T-cell (primary cell): ENCODE measurements around the gene JARID2. TPM values are rescaled to one million over a fixed set of nuclear protein-coding genes. Genes with fewer than 3 reads are reported as not detected.
A peak's percentile ranks its signal among the peaks of the same experiment; 100 is the strongest.

Experiments used
- ATAC-seq, 4 experiments: fragments of 200-7000 bp in 3 of 4; fragments of 150-1000 bp in 1 of 4; cut with Tn5 transposase; replicated peaks in 1 of 4; 1 replicate in 3 of 4; 2 replicates in 1 of 4; pipeline ENCODE4 v1.10.0; 2021; ENCODE audit warnings: moderate library complexity in 3 of 4, mild to moderate bottlenecking in 2 of 4, moderate number of reproducible peaks in 1 of 4
- CTCF ChIA-PET, 2 donors: fragments of 300-600 bp; sonication (Branson Sonifier 250); formaldehyde crosslinking; loops; one replicate each; lab custom pipeline; 2022; ENCODE audit warnings: antibody characterized with exemption in 2 of 2; lab: Charles Lee
- POLR2A ChIA-PET, 2 donors: fragments of 300-600 bp; sonication (Branson Sonifier 250); formaldehyde crosslinking; loops; one replicate each; lab custom pipeline; 2022; ENCODE audit warnings: antibody characterized with exemption in 2 of 2; lab: Charles Lee
- DNase-seq, 35 experiments: peaks; one replicate each; pipeline versions ENCODE4 v3.0.0 to v3.0.0-alpha.2; 2013 to 2023
- H3K27ac ChIP-seq: one replicate; pipeline ENCODE4 v1.5.1; 2013; ENCODE audit warnings: low read length
- H3K27me3 ChIP-seq, 2 experiments: replicated peaks in 1 of 2; 1 replicate in 1 of 2; 2 replicates in 1 of 2; pipeline versions ENCODE4 v1.6.1 to v1.7.0; 2013; ENCODE audit warnings: low read length in 1 of 2, mixed read lengths in 1 of 2; ENCODE audit not compliant: control insufficient read depth in 2 of 2, insufficient read depth in 2 of 2; ENCODE audit errors: extremely low read depth in 1 of 2
- H3K36me3 ChIP-seq, 2 donors: 1 replicate in 1 of 2; 2 replicates in 1 of 2; pipeline versions ENCODE4 v1.6.1 to v1.7.0; 2013; ENCODE audit warnings: low read length in 1 of 2; ENCODE audit not compliant: control insufficient read depth in 2 of 2, insufficient read depth in 1 of 2; ENCODE audit errors: extremely low read depth in 1 of 2
- H3K4me1 ChIP-seq, 2 experiments: 1 replicate in 1 of 2; 2 replicates in 1 of 2; pipeline versions ENCODE4 v1.6.1 to v1.7.0; 2013; ENCODE audit warnings: low read length in 2 of 2, mixed read lengths in 1 of 2; ENCODE audit not compliant: insufficient read depth in 2 of 2, control insufficient read depth in 1 of 2; ENCODE audit errors: extremely low read depth in 1 of 2
- H3K4me3 ChIP-seq, 2 donors: 1 replicate in 1 of 2; 2 replicates in 1 of 2; pipeline versions ENCODE4 v1.5.1 to v1.7.0; 2013; ENCODE audit warnings: mild to moderate bottlenecking in 2 of 2, low read length in 1 of 2, moderate library complexity in 1 of 2; ENCODE audit not compliant: control insufficient read depth in 1 of 2; ENCODE audit errors: extremely low read depth in 1 of 2
- H3K9me3 ChIP-seq: 2 replicates; pipeline ENCODE4 v1.7.0; 2013
- H3K27ac Mint-ChIP-seq, 2 donors: one replicate each; pipeline ENCODE4 v1.8.0; 2020 to 2021; ENCODE audit warnings: mild to moderate bottlenecking in 2 of 2, mixed read lengths in 2 of 2
- H3K27me3 Mint-ChIP-seq, 2 donors: one replicate each; pipeline ENCODE4 v1.8.0; 2021 to 2022; ENCODE audit warnings: mixed read lengths in 2 of 2
- H3K36me3 Mint-ChIP-seq: one replicate; pipeline ENCODE4 v1.8.0; 2021; ENCODE audit warnings: mixed read lengths
- H3K4me1 Mint-ChIP-seq, 3 donors: one replicate each; pipeline ENCODE4 v1.8.0; 2020 to 2022; ENCODE audit warnings: mixed read lengths in 3 of 3, mild to moderate bottlenecking in 1 of 3
- H3K4me3 Mint-ChIP-seq, 3 donors: one replicate each; pipeline ENCODE4 v1.8.0; 2020 to 2022; ENCODE audit warnings: mild to moderate bottlenecking in 3 of 3, mixed read lengths in 3 of 3, moderate library complexity in 3 of 3
- H3K9me3 Mint-ChIP-seq, 3 donors: one replicate each; pipeline ENCODE4 v1.8.0; 2020 to 2022; ENCODE audit warnings: mixed read lengths in 3 of 3
- WGBS: methylation state at CpG from one replicate; pipeline ENCODE4 v1.1.5; 2013; ENCODE audit warnings: missing lambda C conversion rate; ENCODE audit not compliant: insufficient coverage; 5-methylcytosine and 5-hydroxymethylcytosine counted together
- total RNA-seq, 35 experiments: library from RNA in 6 of 35; stranded (reverse) in 6 of 35; fragments of 120-200 nt in 1 of 35; gene quantifications; one replicate each; pipeline versions ENCODE4 v1.2.1 to v1.2.4 and lab custom pipeline; 2013 to 2026

Gene JARID2
- total RNA-seq, 5 donors from 2014 or later (not counting 1 experiment from before 2014, with no cell fraction given) = 19.8 to 27.9 (median 21.6) TPM

DNA sequence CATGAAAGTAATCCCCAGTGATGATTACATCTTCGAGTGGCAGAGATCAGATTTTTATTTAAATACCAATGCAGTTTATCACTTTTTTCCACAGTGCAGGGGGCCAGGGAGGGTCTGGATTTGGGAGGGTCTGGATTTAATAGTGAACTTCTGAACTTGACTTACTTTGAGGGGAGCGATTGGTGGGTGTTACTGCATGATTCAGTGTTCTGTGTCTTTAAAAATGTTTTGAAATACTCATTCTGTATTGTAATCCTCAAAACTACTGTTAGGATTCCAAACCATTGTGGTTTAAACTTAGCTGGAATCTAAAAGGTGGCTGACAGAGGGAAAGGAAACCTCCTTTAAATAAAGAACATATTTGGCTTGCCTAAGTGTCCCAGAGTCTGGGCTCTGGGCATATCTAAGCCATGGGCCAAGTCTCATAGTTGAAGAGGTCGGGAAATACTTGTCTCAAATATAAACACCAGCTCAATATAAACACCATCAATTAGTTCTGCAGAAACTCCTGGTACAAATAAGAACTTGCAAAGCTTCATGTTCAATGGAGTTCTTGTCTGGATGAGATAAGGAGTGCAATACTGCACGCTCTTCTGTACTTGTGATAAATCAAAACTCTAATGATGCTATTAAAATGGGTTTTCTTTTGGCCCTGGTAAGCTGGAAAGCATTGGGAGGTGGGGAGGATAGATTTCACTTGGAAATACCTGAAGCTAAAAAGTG lies 14.4 kb downstream of the JARID2 start:
- ChIA-PET CTCF (interaction anchor here in 1 of 2 donors (0.7 kb wide), 1 partner anchor 125 kb away, joined by 4 read pairs; no protein-coding TSS in a partner anchor), POLR2A (interaction anchor here in 1 of 2 donors (0.6 kb wide), 2 partner anchors 141 to 399 kb away, joined by 3 read pairs; no protein-coding TSS in a partner anchor)
- Mint-ChIP-seq H3K4me1 (peaks cover 92 to 99% (median 94%) of the 10 kb centered on the region in 3 donors), H3K4me3 (no peak overlapping the region), H3K27ac (peak overlapping the region; percentile 21 to 40), H3K27me3 (no peaks in the 10 kb centered on the region), H3K9me3 (no peaks in the 10 kb centered on the region), H3K36me3 (peaks cover 10% of the 10 kb centered on the region)
- Histone ChIP-seq H3K4me1 (peaks cover 27 to 46% of the 10 kb centered on the region in 2 experiments), H3K9me3 (no peaks in the 10 kb centered on the region), H3K27me3 (no peaks in the 10 kb centered on the region), H3K4me3 (no peak overlapping the region), H3K27ac (no peak overlapping the region), H3K36me3 (no peaks in the 10 kb centered on the region)
- no CpG with 5 or more reads among the region's 4 CpGs for WGBS
- DNase-seq (no peak), ATAC-seq (no peak)

DNA sequence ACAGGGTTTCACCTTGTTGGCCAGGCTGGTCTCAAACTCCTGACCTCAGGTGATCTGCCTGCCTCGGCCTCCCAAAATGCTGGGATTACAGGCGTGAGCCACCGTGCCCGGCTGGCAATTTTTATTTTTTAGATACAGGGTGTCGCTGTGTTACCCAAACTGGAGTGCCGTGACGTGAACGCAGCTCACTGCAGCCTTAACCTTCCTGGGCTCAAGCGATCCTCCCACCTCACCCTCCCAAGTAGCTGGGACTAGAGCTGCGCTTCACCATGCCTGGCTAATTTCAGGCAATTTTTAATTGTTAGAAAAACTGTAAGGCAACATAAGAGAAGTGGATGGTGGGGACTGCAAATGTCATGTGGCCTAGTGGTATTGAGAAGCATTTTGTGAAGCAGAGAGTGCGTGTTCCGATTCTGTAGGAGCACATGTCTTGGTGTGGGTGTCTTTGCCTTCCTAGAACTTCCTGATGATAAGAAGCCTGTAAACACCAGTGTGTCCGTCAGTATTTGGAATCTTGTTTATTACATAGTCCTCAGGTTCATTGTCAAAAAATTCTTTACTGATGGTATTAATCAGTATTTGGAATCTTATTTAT lies 18.0 kb downstream of the JARID2 start:
- peaks cover 52 to 68% of the 10 kb centered on the region in 2 experiments for H3K4me1 ChIP-seq
- ATAC-seq (no peak), DNase-seq (no peak)
- peak overlapping the region in 2 of 3 donors; percentile 10 to 61 for H3K4me3 Mint-ChIP-seq
- no peaks in the 10 kb centered on the region for H3K27me3 ChIP-seq
- H3K27me3 Mint-ChIP-seq = no peaks in the 10 kb centered on the region
- H3K4me3 ChIP-seq = no peak overlapping the region
- no peaks in the 10 kb centered on the region for H3K9me3 Mint-ChIP-seq
- H3K36me3 Mint-ChIP-seq = peaks cover 6% of the 10 kb centered on the region
- no peak overlapping the region for H3K27ac ChIP-seq
- H3K4me1 Mint-ChIP-seq = peaks cover 92 to 99% (median 94%) of the 10 kb centered on the region in 3 donors
- no peak overlapping the region for H3K27ac Mint-ChIP-seq
- 73% methylated on average over 2 of the region's 13 CpGs for WGBS
- CTCF ChIA-PET = interaction anchor here in 1 of 2 donors (0.6 kb wide), 1 partner anchor 13 kb away, joined by 3 read pairs; no protein-coding TSS in a partner anchor
- H3K36me3 ChIP-seq = no peaks in the 10 kb centered on the region
- POLR2A ChIA-PET = interaction anchor here in 1 of 2 donors (1.1 kb wide), 1 partner anchor 16 kb away, joined by 4 read pairs; no protein-coding TSS in a partner anchor
- no peaks in the 10 kb centered on the region for H3K9me3 ChIP-seq

DNA sequence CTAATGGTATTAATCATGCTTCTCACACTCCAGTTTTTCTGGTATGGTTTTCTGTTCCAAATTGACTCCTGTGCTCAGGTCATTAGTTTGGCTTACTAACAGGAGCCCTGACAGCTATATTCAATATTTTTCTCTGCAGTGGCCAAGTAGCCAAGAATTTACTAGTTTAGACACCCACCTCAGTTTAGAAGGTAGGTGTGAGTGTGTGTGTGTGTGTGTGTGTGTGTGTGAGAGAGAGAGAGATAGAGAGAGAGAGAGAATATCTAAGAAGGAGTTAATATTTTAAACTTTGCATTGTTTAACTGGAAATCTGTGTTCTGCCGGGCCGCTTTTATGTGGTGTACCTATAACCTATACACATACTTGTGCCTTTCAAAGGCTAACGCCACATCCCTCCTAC lies 18.5 kb downstream of the JARID2 start:
- H3K36me3 Mint-ChIP-seq = peaks cover 6% of the 10 kb centered on the region
- peaks cover 50 to 69% of the 10 kb centered on the region in 2 experiments for H3K4me1 ChIP-seq
- no peak overlapping the region for H3K4me3 ChIP-seq
- peak in 3 of 4 experiments; percentile 21 to 36 (median 22) for ATAC-seq
- no peaks in the 10 kb centered on the region for H3K36me3 ChIP-seq
- POLR2A ChIA-PET = interaction anchor here (0.5 to 1.1 kb wide), 3 partner anchors 17 to 33 kb away, joined by 4 to 7 read pairs (median 4); no protein-coding TSS in a partner anchor
- H3K27me3 ChIP-seq = no peaks in the 10 kb centered on the region
- no peak overlapping the region for H3K27ac ChIP-seq
- H3K4me3 Mint-ChIP-seq = peak overlapping the region; percentile 10 to 61 (median 17)
- DNase-seq = no peak
- H3K9me3 ChIP-seq = no peaks in the 10 kb centered on the region
- WGBS = no CpG with 5 or more reads among the region's 3 CpGs
- H3K9me3 Mint-ChIP-seq = no peaks in the 10 kb centered on the region
- CTCF ChIA-PET = interaction anchor here (0.5 to 2.4 kb wide), 4 partner anchors 14 to 191 kb away, joined by 3 to 8 read pairs (median 5); no protein-coding TSS in a partner anchor
- peak overlapping the region in 1 of 2 donors; percentile 45 for H3K27ac Mint-ChIP-seq
- no peaks in the 10 kb centered on the region for H3K27me3 Mint-ChIP-seq
- peaks cover 91 to 98% (median 93%) of the 10 kb centered on the region in 3 donors for H3K4me1 Mint-ChIP-seq

DNA sequence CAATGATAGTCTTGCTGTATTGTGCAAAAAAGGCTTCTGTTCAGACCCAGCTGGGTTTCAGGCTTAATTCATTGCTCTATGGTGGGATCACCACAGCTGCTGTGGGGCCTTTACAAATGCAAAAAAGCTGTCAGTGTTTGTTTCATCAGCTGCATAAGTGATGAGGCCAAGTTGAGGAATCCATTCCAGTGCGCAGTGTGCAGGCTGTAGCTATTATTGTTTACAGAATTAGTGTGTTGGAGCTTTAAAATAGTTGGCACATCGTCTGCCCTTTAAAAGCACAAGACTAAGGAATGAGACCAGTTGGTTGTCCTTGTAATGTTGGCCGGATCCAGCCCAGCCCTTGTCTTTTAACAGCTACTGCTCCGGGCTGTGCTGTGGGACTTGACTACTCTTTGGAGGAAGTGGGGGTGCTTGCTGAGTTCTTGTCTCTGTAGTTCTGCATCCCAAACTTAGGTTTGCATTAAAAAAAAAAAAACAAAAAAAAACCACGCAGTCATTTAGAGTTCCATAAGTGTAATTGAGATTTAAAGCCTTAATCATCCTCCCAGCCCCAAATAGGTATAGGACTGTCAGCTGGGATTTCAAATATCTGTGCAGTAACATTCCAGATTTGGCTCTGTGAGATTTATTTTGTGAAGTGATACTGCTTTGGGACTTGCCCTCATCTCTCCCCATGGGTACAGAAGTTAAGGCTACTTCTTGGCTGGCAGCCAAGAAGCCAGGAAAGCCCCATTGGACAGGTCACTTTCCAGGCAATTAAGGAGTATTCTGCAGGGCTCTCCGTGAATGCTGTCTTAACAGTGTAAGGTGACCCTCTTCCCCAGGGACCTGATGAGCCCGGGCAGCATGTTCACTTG lies 19.3 kb downstream of the JARID2 start:
- Histone ChIP-seq H3K36me3 (no peaks in the 10 kb centered on the region), H3K9me3 (no peaks in the 10 kb centered on the region), H3K27me3 (no peaks in the 10 kb centered on the region), H3K27ac (no peak overlapping the region), H3K4me1 (peaks cover 48 to 68% of the 10 kb centered on the region in 2 experiments), H3K4me3 (peak overlapping the region in 1 of 2 donors; percentile 18)
- Mint-ChIP-seq H3K9me3 (no peaks in the 10 kb centered on the region), H3K4me1 (peaks cover 91 to 98% (median 93%) of the 10 kb centered on the region in 3 donors), H3K27me3 (no peaks in the 10 kb centered on the region), H3K4me3 (peak overlapping the region; percentile 26 to 61 (median 31)), H3K36me3 (peaks cover 6% of the 10 kb centered on the region), H3K27ac (peak overlapping the region in 1 of 2 donors; percentile 62)
- no peak for DNase-seq
- peak in 3 of 4 experiments; percentile 33 to 50 (median 34) for ATAC-seq
- ChIA-PET POLR2A (interaction anchor here (0.5 to 1.1 kb wide), 5 partner anchors 12 to 34 kb away, joined by 4 to 13 read pairs (median 5); no protein-coding TSS in a partner anchor), CTCF (interaction anchor here (0.5 to 2.4 kb wide), 3 partner anchors 16 to 192 kb away, joined by 4 to 8 read pairs (median 6); no protein-coding TSS in a partner anchor)
- WGBS = 58% methylated on average over 4 of the region's 7 CpGs

DNA sequence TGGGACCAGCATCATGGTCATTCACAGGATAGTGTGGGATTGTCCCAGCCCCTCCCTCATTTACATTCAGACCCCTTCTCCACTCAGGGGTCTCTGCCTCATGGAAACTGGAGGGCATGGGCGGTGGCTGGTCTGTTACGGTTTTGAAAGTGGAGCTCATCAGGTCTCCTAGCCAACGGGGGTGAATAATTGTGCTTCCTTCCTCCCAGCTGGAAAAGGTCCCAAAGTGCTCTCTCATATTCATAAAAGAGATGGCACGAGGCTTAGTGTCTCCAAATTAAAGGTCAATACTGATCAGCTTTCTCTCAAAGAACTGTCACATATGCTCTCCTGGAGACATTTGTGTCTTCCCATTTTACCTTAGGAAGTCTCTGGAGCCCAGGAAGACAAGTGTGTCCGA lies 19.9 kb downstream of the JARID2 start:
- Histone ChIP-seq H3K27me3 (no peaks in the 10 kb centered on the region), H3K36me3 (no peaks in the 10 kb centered on the region), H3K4me1 (peaks cover 48 to 68% of the 10 kb centered on the region in 2 experiments), H3K9me3 (no peaks in the 10 kb centered on the region), H3K4me3 (no peak overlapping the region), H3K27ac (no peak overlapping the region)
- H3K4me1 Mint-ChIP-seq = peaks cover 88 to 98% (median 90%) of the 10 kb centered on the region in 3 donors
- ChIA-PET CTCF (interaction anchor here in 1 of 2 donors (2.4 kb wide), 1 partner anchor 17 kb away, joined by 8 read pairs; no protein-coding TSS in a partner anchor), POLR2A (interaction anchor here in 1 of 2 donors (0.7 kb wide), 1 partner anchor 12 kb away, joined by 13 read pairs; no protein-coding TSS in a partner anchor)
- peaks cover 6% of the 10 kb centered on the region for H3K36me3 Mint-ChIP-seq
- WGBS = 88% methylated on average over 3 of the region's 5 CpGs
- ATAC-seq (no peak), DNase-seq (no peak)
- no peaks in the 10 kb centered on the region for H3K9me3 Mint-ChIP-seq
- peak overlapping the region in 1 of 2 donors; percentile 30 for H3K27ac Mint-ChIP-seq
- H3K4me3 Mint-ChIP-seq = peak overlapping the region in 1 of 3 donors; percentile 61
- no peaks in the 10 kb centered on the region for H3K27me3 Mint-ChIP-seq
